Measurements from ENCODE around the gene CENPO. TPM values are rescaled to one million over a fixed set of nuclear protein-coding genes. Genes with fewer than 3 reads are reported as not detected.

The CENPO gene
- total RNA-seq, 1 experiment from 2014 or later = 39.3 TPM

- DNase-seq (ENCODE audit: low read depth, low spot score) (no peak), ATAC-seq (no peak)
- no TSS peak for BruUV-seq (replicated peaks)
- Histone ChIP-seq H3K9me3 (ENCODE audit: control insufficient read depth, insufficient read depth, low read depth, low read length) (no peaks in the 10 kb centered on the region), H3K27ac (ENCODE audit: low read length) (no peak overlapping the region), H3K4me3 (ENCODE audit: low read depth in 2 of 2, low read length in 2 of 2) (no peak overlapping the region), H3K4me1 (ENCODE audit: control insufficient read depth, insufficient read depth, low read length) (no peaks in the 10 kb centered on the region), H3K36me3 (ENCODE audit: control insufficient read depth, insufficient read depth, low read length) (peaks cover 21% of the 10 kb centered on the region), H3K27me3 (ENCODE audit: control insufficient read depth, insufficient read depth, low read length) (no peaks in the 10 kb centered on the region)
- intact Hi-C loops (cut with micrococcal nuclease; ENCODE audit: unreplicated experiment) = no loop called here
- POLR2A ChIA-PET = interaction anchor here (0.6 kb wide), 1 partner anchor 310 kb away, joined by 7 read pairs; no protein-coding TSS in a partner anchor
- TF ChIP-seq REST (IDR thresholded peaks at IDR 0.05; ENCODE audit: insufficient read depth in 1 of 2, low read depth in 2 of 2, low read length in 1 of 2) (no peak), SIN3A (IDR thresholded peaks at IDR 0.05; ENCODE audit: borderline replicate concordance, insufficient read depth, low read depth, low read length) (no peak)
- in situ Hi-C loops (cut with HindIII; ENCODE audit: low pct_unique_long_range_greater_than_20kb, low sequenced_read_pairs) = no loop called here
- CTCF ChIA-PET = interaction anchor here (0.6 kb wide), 1 partner anchor 482 kb away, joined by 7 read pairs; no protein-coding TSS in a partner anchor
These were observed 26.4 kb downstream of the CENPO start for GRCh38 chr2:24819442-24820174.

GRCh38 chr2:24820175-24820513 is 26.9 kb downstream of the CENPO start:
- ChIA-PET CTCF (no interaction called here), POLR2A (no interaction called here)
- Histone ChIP-seq H3K4me1 (ENCODE audit: control insufficient read depth, insufficient read depth, low read length) (no peaks in the 10 kb centered on the region), H3K27ac (ENCODE audit: low read length) (no peak overlapping the region), H3K9me3 (ENCODE audit: control insufficient read depth, insufficient read depth, low read depth, low read length) (no peaks in the 10 kb centered on the region), H3K36me3 (ENCODE audit: control insufficient read depth, insufficient read depth, low read length) (peaks cover 21% of the 10 kb centered on the region), H3K4me3 (ENCODE audit: low read depth in 2 of 2, low read length in 2 of 2) (no peak overlapping the region), H3K27me3 (ENCODE audit: control insufficient read depth, insufficient read depth, low read length) (no peaks in the 10 kb centered on the region)
- TF ChIP-seq REST (IDR thresholded peaks at IDR 0.05; ENCODE audit: insufficient read depth in 1 of 2, low read depth in 2 of 2, low read length in 1 of 2) (no peak), POLR2AphosphoS5 (IDR thresholded peaks at IDR 0.05; ENCODE audit: low read depth, low read length) (no peak), SIN3A (IDR thresholded peaks at IDR 0.05; ENCODE audit: borderline replicate concordance, insufficient read depth, low read depth, low read length) (no peak), CTCF (IDR thresholded peaks at IDR 0.05) (no peak), TCF7L2 (IDR thresholded peaks at IDR 0.05; ENCODE audit: low read depth, low read length) (no peak)
- in situ Hi-C loops (cut with HindIII; ENCODE audit: low pct_unique_long_range_greater_than_20kb, low sequenced_read_pairs) (no loop called here), intact Hi-C loops (cut with micrococcal nuclease; ENCODE audit: unreplicated experiment) (no loop called here)
- BruUV-seq (replicated peaks) = no TSS peak
- no peak for ATAC-seq
- DNase-seq (ENCODE audit: low read depth, low spot score) = no peak
